GM23338 (cell line): ENCODE data around the gene KSR2. TPM values are rescaled to one million over a fixed set of nuclear protein-coding genes. Genes with fewer than 3 reads are reported as not detected.

Source experiments
- ATAC-seq: fragments of 200-7000 bp; cut with Tn5 transposase; 3 replicates; pipeline ENCODE4 v1.9.1; 2020
- DNase-seq: peaks from one replicate; pipeline ENCODE4 v3.0.0-alpha.2; 2015; ENCODE audit warnings: low spot score
- H2AFZ ChIP-seq: fragments of 200-600 bp; sonication (generic); 2 replicates; pipeline ENCODE4 v1.8.0; 2016; ENCODE audit warnings: antibody characterized with exemption, mild to moderate bottlenecking, moderate library complexity
- H3F3A ChIP-seq: fragments of 200-600 bp; sonication (generic); replicated peaks from 2 replicates; pipeline ENCODE4 v1.8.0; 2017; ENCODE audit warnings: antibody characterized with exemption, mixed run types, low read depth
- H3K27ac ChIP-seq: fragments of 200-600 bp; sonication (generic); 2 replicates; pipeline ENCODE4 v1.6.1; 2016; ENCODE audit warnings: low read depth
- H3K27me3 ChIP-seq: fragments of 200-600 bp; sonication (generic); 2 replicates; pipeline ENCODE4 v1.8.0; 2016; ENCODE audit warnings: mild to moderate bottlenecking, mixed run types, moderate library complexity; ENCODE audit not compliant: insufficient read depth
- H3K36me3 ChIP-seq: fragments of 200-600 bp; sonication (generic); 2 replicates; pipeline ENCODE4 v1.8.0; 2016; ENCODE audit warnings: mild to moderate bottlenecking; ENCODE audit not compliant: insufficient read depth
- H3K4me1 ChIP-seq: fragments of 200-600 bp; sonication (generic); 2 replicates; pipeline ENCODE4 v1.8.0; 2016; ENCODE audit warnings: mild to moderate bottlenecking, moderate library complexity; ENCODE audit not compliant: insufficient read depth
- H3K4me2 ChIP-seq: fragments of 200-600 bp; sonication (generic); 2 replicates; pipeline ENCODE4 v1.7.1; 2017; ENCODE audit warnings: mixed run types
- H3K4me3 ChIP-seq: fragments of 200-600 bp; sonication (generic); 2 replicates; pipeline ENCODE4 v1.6.1; 2016; ENCODE audit warnings: mixed run types
- H3K79me2 ChIP-seq: fragments of 200-600 bp; sonication (generic); replicated peaks from 2 replicates; pipeline ENCODE4 v1.8.0; 2017; ENCODE audit warnings: mild to moderate bottlenecking; ENCODE audit not compliant: insufficient read depth
- H3K9me2 ChIP-seq: fragments of 200-600 bp; sonication (generic); 2 replicates; pipeline ENCODE4 v1.8.0; 2017; ENCODE audit not compliant: insufficient read depth
- H4K20me1 ChIP-seq: fragments of 200-600 bp; sonication (generic); replicated peaks from 2 replicates; pipeline ENCODE4 v1.8.0; 2017; ENCODE audit warnings: mild to moderate bottlenecking; ENCODE audit not compliant: insufficient read depth
- H3K27ac Mint-ChIP-seq: 2 replicates; pipeline ENCODE4 v1.8.0; 2020; ENCODE audit warnings: inconsistent platforms, mild to moderate bottlenecking, moderate library complexity, mixed read lengths
- H3K27me3 Mint-ChIP-seq: 3 replicates; pipeline ENCODE4 v1.8.0; 2022; ENCODE audit warnings: low read depth, mild to moderate bottlenecking, moderate library complexity, mixed read lengths, inconsistent platforms; ENCODE audit not compliant: insufficient read depth, poor library complexity
- H3K36me3 Mint-ChIP-seq: 3 replicates; pipeline ENCODE4 v1.8.0; 2021; ENCODE audit warnings: low read depth, mild to moderate bottlenecking, inconsistent platforms, moderate library complexity, mixed read lengths
- H3K4me1 Mint-ChIP-seq: 3 replicates; pipeline ENCODE4 v1.8.0; 2020; ENCODE audit warnings: mild to moderate bottlenecking, inconsistent platforms, mixed read lengths
- H3K4me3 Mint-ChIP-seq: 3 replicates; pipeline ENCODE4 v1.8.0; 2021; ENCODE audit warnings: moderate library complexity, mild to moderate bottlenecking, inconsistent platforms, mixed read lengths
- H3K9me3 Mint-ChIP-seq: 3 replicates; pipeline ENCODE4 v1.8.0; 2020; ENCODE audit warnings: moderate library complexity, mild to moderate bottlenecking, inconsistent platforms, mixed read lengths
- CREB1 ChIP-seq: fragments of 250-450 bp; sonication (Bioruptor Pico); IDR thresholded peaks from 2 replicates; pipeline ENCODE4 v1.5.0; 2020; ENCODE audit warnings: low read depth, mild to moderate bottlenecking, moderate library complexity
- JUNB ChIP-seq: IDR thresholded peaks from one replicate; pipeline ENCODE4 v1.6.1; 2016; ENCODE audit warnings: antibody characterized with exemption; ENCODE audit not compliant: unreplicated experiment
- NANOG ChIP-seq: IDR thresholded peaks from 2 replicates; pipeline ENCODE4 v1.6.1; 2016; ENCODE audit warnings: antibody characterized with exemption, borderline replicate concordance
- POLR2AphosphoS5 ChIP-seq: IDR thresholded peaks from 2 replicates; pipeline ENCODE4 v1.6.1; 2016; ENCODE audit warnings: antibody characterized with exemption, low read depth
- REST ChIP-seq: IDR thresholded peaks from one replicate; pipeline ENCODE4 v1.6.1; 2018; ENCODE audit warnings: antibody characterized with exemption; ENCODE audit not compliant: unreplicated experiment
- ZNF114 ChIP-seq: fragments of 250-450 bp; sonication (Bioruptor Pico); IDR thresholded peaks from 2 replicates; pipeline ENCODE4 v1.5.0; 2020; ENCODE audit warnings: mild to moderate bottlenecking, moderate library complexity
- ZNF331 ChIP-seq: fragments of 250-450 bp; sonication (Bioruptor Pico); IDR thresholded peaks from 2 replicates; pipeline ENCODE4 v1.5.0; 2020; ENCODE audit warnings: low read depth, mild to moderate bottlenecking, moderate library complexity
- polyA plus RNA-seq: library from polyadenylated mRNA; unstranded; fragments of >200 nt; fragmentation: Nextera tagmentation; extraction: Ambion mirVana; gene quantifications from 2 replicates; pipeline ENCODE4 v1.2.1, GENCODE V29; 2016
- total RNA-seq: library from RNA; depleted of rRNA; stranded (reverse); fragments of >200 nt; shearing (Covaris generic); gene quantifications from 2 replicates; pipeline ENCODE4 v1.2.3, GENCODE V29; 2014
- TF ChIP-seq, protein P1 (sequence below): fragments of 250-450 bp; sonication (Bioruptor Pico); IDR thresholded peaks from 2 replicates; pipeline ENCODE4 v1.5.0; 2020; ENCODE audit warnings: mild to moderate bottlenecking, moderate library complexity
- TF ChIP-seq, protein P2 (sequence below): IDR thresholded peaks from 2 replicates; pipeline ENCODE4 v1.6.1; 2016; ENCODE audit warnings: antibody characterized with exemption

Gene KSR2
- total and polyA plus RNA-seq, 2 experiments from 2014 or later: 1.1 to 2.7 TPM

GRCh38 chr12:117882603-117883184 lies 86.1 kb downstream of the KSR2 start:
- Mint-ChIP-seq H3K4me3 (no peak overlapping the region), H3K27me3 (peaks cover 7% of the 10 kb centered on the region), H3K9me3 (no peaks in the 10 kb centered on the region; the same call in 2 of the 3 replicates), H3K4me1 (peaks cover 10% of the 10 kb centered on the region; the same call in 2 of the 3 replicates), H3K27ac (no peak overlapping the region), H3K36me3 (no peaks in the 10 kb centered on the region)
- TF ChIP-seq, protein P1, sequence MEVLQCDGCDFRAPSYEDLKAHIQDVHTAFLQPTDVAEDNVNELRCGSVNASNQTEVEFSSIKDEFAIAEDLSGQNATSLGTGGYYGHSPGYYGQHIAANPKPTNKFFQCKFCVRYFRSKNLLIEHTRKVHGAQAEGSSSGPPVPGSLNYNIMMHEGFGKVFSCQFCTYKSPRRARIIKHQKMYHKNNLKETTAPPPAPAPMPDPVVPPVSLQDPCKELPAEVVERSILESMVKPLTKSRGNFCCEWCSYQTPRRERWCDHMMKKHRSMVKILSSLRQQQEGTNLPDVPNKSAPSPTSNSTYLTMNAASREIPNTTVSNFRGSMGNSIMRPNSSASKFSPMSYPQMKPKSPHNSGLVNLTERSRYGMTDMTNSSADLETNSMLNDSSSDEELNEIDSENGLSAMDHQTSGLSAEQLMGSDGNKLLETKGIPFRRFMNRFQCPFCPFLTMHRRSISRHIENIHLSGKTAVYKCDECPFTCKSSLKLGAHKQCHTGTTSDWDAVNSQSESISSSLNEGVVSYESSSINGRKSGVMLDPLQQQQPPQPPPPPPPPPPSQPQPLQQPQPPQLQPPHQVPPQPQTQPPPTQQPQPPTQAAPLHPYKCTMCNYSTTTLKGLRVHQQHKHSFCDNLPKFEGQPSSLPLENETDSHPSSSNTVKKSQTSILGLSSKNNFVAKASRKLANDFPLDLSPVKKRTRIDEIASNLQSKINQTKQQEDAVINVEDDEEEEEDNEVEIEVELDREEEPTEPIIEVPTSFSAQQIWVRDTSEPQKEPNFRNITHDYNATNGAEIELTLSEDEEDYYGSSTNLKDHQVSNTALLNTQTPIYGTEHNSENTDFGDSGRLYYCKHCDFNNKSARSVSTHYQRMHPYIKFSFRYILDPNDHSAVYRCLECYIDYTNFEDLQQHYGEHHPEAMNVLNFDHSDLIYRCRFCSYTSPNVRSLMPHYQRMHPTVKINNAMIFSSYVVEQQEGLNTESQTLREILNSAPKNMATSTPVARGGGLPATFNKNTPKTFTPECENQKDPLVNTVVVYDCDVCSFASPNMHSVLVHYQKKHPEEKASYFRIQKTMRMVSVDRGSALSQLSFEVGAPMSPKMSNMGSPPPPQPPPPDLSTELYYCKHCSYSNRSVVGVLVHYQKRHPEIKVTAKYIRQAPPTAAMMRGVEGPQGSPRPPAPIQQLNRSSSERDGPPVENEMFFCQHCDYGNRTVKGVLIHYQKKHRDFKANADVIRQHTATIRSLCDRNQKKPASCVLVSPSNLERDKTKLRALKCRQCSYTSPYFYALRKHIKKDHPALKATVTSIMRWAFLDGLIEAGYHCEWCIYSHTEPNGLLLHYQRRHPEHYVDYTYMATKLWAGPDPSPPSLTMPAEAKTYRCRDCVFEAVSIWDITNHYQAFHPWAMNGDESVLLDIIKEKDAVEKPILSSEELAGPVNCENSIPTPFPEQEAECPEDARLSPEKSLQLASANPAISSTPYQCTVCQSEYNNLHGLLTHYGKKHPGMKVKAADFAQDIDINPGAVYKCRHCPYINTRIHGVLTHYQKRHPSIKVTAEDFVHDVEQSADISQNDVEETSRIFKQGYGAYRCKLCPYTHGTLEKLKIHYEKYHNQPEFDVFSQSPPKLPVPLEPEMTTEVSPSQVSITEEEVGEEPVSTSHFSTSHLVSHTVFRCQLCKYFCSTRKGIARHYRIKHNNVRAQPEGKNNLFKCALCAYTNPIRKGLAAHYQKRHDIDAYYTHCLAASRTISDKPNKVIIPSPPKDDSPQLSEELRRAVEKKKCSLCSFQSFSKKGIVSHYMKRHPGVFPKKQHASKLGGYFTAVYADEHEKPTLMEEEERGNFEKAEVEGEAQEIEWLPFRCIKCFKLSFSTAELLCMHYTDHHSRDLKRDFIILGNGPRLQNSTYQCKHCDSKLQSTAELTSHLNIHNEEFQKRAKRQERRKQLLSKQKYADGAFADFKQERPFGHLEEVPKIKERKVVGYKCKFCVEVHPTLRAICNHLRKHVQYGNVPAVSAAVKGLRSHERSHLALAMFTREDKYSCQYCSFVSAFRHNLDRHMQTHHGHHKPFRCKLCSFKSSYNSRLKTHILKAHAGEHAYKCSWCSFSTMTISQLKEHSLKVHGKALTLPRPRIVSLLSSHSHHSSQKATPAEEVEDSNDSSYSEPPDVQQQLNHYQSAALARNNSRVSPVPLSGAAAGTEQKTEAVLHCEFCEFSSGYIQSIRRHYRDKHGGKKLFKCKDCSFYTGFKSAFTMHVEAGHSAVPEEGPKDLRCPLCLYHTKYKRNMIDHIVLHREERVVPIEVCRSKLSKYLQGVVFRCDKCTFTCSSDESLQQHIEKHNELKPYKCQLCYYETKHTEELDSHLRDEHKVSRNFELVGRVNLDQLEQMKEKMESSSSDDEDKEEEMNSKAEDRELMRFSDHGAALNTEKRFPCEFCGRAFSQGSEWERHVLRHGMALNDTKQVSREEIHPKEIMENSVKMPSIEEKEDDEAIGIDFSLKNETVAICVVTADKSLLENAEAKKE: no peak
- TF ChIP-seq ZNF331 (CRISPR knock-in tag): no peak
- TF ChIP-seq JUNB: no peak
- no peak for TF ChIP-seq ZNF114 (CRISPR knock-in tag)
- no peak for TF ChIP-seq POLR2AphosphoS5
- no peak for TF ChIP-seq CREB1 (CRISPR knock-in tag)
- no peak for TF ChIP-seq NANOG
- TF ChIP-seq, protein P2, sequence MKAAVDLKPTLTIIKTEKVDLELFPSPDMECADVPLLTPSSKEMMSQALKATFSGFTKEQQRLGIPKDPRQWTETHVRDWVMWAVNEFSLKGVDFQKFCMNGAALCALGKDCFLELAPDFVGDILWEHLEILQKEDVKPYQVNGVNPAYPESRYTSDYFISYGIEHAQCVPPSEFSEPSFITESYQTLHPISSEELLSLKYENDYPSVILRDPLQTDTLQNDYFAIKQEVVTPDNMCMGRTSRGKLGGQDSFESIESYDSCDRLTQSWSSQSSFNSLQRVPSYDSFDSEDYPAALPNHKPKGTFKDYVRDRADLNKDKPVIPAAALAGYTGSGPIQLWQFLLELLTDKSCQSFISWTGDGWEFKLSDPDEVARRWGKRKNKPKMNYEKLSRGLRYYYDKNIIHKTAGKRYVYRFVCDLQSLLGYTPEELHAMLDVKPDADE: no peak
- no peak for TF ChIP-seq REST
- H4K20me1 ChIP-seq: no peaks in the 10 kb centered on the region
- H3K4me1 ChIP-seq: no peaks in the 10 kb centered on the region
- no peak overlapping the region for H3K4me2 ChIP-seq
- ATAC-seq (no peak), DNase-seq (no peak)
- no peaks in the 10 kb centered on the region for H3K36me3 ChIP-seq
- no peak overlapping the region for H2AFZ ChIP-seq
- no peaks in the 10 kb centered on the region for H3K27me3 ChIP-seq
- H3K27ac ChIP-seq: no peak overlapping the region
- no peaks in the 10 kb centered on the region for H3F3A ChIP-seq
- peaks cover 8% of the 10 kb centered on the region for H3K9me2 ChIP-seq
- H3K4me3 ChIP-seq: no peak overlapping the region
- no peaks in the 10 kb centered on the region for H3K79me2 ChIP-seq
